Stimulated activated CD8-positive, alpha-beta memory T cell treated with anti-CD3 and anti-CD28 coated beads, Interleukin-15, amount 100 ng/mL, for 48 hours (primary cell): ENCODE results near the gene GK2.

Source experiments
- DNase-seq, 2 donors: peaks; one replicate each; pipeline ENCODE4 v3.0.0-alpha.2; 2020; ENCODE audit warnings: low read depth in 2 of 2

The GK2 gene

GRCh38 chr4:79408063-79408462, at the start of gene GK2:
GK2 (minus strand) TSS chr4:79408228; CDS start chr4:79408200, 28 bp downstream.
- DNase-seq = no peak

- DNase-seq = no peak
These were observed 47.2 kb upstream of the GK2 start for GRCh38 chr4:79455216-79455615.

DNA sequence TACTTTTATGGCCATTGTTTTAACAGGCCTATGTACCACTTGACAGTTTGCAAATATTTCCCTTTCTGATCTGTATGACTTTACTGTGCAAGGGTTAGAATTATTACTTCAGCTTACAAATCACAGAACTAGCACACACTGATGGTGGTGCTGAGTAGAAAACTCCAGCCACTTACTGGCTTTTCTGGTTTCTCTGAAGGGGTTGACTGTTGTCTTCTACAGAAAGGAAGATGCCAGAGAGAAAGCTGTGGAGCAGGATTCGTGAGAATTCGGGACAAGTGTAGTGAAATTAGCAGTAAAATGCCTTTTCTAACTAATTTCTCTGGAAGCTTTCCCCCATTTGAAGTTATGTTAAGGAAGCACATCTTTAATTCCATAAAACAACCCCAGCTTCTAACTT, 46.6 kb upstream of the GK2 start:
- DNase-seq = no peak

- DNase-seq = no peak
These were observed 42.0 kb upstream of the GK2 start for GRCh38 chr4:79450053-79450452.

DNA sequence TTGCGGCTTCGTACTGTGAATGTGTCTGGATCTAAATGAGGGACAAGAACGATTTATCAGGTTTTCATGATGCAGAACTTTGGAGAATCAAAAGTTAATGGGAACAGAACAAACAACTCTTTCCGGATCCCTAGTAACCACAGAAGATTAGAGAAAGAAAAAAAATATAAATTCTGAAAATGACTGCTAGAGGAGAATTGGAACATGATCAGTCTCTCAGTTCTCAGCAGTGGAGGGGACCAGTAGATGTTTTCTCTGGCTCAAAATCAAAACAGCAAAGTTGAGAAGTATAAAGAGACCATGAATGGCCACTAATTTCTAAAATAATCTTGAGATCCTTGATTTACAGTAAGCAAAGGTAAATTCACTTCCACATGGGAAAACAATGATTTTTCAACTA, 38.1 kb upstream of the GK2 start:
- DNase-seq = no peak

DNA sequence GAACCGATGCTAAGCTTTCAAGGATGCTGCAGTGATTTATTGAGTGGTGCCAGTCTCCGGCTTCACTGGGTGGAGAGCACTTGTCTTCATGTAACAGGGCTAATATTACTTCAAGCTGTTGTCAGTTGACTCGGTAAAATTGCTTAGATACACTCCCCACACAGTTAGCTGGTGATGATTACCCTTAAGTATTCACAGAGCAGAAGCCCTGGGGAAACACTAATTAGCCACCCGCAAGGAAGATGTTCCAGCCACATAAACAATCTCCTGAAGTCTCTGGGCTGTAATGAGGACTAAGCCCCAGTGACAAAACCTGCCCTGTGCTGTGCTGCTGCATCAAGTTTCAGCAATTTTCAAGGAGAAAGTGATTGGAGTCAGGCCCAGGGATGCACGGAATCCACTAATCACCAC, 37.3 kb upstream of the GK2 start:
- no peak for DNase-seq

- DNase-seq = no peak
These were observed 34.4 kb upstream of the GK2 start for GRCh38 chr4:79442422-79442821.

DNA sequence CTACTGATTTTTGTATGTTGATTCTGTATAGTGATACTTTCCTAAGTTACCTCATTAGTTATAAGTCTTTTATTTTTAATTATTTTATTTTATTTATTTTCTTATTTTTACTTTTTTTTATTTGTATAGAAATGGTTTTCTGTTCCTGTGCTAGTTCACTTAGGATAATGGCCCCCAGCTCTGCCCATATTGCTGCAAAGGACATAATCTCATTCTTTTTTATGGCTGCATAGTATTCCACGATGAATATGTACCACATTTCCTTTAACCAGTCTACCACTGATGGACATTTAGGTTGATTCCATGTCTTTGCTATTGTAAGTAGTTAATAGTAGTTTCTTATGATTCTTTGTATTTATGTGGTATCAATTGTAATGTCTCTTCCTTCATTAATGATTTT, 31.5 kb upstream of the GK2 start:
- DNase-seq = no peak

DNA sequence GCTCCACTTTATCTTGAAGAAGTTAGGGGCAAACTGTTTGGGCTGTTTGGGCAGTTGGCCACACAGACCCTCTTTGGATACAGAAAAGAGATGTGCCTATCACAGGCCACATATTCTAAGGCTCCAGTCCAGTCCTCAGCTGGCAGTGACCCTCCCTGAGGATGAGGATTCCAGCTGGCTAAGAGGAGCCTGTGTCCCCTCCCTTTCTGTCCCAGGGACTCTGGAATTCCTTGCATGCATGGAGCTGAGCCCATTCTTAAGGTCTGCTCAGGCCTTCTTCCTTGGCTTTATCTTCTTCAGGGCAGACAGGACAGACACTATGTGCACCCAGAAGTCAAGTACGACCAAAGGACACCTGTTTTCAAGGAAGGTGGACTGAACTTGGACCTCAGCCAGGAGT, 23.8 kb upstream of the GK2 start:
- DNase-seq = no peak

GRCh38 chr4:79429113-79429903, 21.3 kb upstream of the GK2 start:
- no peak for DNase-seq

DNA sequence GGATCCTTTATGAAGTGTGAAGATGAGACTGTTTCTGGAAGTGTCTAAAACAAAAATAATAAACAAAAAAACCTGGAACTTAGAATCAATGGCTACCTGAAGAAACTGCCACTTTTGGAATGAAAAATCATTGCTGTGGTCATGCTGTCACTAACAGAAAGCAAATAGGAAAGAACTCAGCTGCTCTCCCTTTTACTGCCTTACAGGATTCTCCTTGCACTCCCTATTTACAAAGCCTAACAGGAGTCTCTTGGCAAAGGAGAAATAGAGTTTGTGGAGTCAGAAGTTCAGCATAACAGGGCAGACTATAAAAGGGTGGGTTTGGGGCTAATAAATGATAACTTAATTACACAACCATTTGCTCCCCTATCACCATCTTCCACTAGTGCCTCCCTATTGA, 19.0 kb upstream of the GK2 start:
- no peak for DNase-seq

DNA sequence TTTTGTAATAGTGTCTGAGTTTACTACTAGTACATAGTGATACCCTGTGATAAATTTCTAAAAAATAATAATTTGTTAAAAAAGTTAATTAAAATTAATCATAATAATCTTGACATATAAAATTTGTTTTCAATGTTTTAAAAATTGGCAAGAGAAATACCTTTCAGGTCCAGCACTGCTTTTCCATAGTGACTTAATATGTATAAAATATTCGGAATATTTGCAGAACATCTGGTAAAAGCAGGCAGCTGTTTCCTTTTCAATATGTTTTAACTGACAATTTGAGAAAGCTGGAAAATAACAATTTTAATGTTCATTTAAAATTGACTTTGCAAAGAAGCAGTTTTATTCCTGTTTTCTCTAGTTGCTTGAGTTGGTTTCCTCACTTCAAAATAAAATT, 17.6 kb upstream of the GK2 start:
- DNase-seq = no peak

DNA sequence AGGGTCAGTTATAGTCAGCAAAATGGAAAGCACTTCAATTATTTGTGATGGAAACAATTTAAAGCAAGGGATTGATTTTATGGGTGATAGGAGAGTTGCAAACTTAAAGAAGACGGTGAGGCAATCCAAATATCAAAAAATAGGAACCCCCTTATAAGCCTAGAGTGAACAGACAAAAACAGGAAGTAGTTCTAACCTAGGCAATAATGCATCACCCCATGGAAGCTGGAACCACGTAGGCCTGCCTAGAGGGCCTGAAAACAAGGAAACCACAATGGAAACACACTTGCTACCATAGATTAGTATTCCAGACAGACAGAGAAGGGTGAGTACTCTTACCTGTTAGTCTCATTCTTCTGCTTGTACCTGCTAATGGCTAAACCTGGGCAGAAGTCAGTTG, 13.5 kb upstream of the GK2 start:
- DNase-seq = no peak

DNA sequence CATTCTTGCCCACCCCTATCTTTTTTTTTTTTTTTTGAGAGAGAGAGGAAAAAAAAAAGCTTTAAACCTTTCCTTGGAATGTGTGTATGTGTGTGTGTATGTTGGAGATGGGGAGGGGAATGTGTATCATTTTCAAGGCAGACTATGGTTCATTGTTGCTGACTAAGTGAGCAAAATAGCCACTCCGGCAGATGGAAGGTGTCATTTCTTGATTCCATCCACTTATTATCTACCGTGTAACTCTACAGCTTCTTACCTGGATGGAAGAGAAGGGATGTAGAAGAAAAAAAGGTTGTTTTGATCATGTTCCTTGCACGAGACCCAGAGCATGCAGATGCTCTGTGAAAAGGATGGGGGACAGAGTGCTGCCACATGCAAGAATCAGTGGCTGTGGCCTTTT, 5.9 kb upstream of the GK2 start:
- DNase-seq = no peak

DNA sequence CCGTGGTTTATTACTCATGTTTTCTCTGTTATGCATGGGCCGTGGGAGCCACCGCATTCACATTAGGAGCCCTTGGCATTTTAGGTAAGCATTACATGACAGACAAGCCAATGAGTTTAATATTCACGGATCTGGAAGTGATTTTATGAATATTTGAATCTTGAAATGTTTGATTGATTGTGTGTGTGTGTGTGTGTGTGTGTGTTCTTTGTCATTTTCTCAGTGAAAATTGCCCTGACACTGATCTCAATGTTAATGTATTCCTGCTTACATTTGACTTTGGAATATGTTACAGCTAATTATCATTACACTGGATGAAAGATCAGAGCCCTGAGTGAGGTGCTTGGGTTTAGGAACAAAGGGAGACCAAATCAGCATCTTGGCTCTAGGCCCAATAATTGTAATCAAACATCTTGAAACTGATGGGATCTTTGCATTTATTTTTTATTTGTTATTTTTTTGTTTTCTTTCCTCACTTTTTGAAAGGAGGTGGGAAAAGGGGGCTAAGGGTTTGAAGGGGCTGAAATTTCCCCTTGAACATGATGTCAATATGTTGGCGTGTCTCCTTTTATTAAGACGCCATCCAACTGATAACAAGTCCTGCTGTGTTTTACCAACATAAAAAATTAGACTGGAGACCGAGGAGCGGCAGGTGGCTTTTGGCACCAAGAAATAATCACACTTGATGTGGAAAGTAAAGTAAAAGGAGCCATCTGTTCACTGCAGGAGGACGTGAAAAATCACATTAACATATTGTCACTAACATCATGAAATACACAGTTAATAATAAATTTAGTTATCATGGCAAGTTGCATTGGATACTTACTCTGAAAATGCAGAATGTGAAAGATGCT, 5.2 kb upstream of the GK2 start:
- DNase-seq = no peak

DNA sequence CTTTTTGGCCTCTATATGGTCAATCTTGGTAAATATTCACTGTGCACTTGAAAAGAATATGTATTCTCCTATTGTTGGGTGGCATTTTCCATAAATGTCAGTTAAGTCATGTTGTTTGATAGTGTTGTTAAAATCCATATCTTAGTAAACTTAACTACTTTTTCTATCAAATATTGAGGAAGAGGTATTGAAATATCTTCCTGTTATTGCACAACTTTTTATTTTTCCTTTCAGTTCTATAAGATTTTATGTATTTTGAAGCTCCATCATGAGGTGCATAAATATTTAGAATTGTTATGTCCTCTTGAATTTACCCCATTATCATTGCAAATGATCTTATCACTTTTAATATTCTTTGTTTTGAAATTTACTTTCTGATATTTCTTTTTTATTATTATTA, 3.4 kb downstream of the GK2 start:
- no peak for DNase-seq

DNA sequence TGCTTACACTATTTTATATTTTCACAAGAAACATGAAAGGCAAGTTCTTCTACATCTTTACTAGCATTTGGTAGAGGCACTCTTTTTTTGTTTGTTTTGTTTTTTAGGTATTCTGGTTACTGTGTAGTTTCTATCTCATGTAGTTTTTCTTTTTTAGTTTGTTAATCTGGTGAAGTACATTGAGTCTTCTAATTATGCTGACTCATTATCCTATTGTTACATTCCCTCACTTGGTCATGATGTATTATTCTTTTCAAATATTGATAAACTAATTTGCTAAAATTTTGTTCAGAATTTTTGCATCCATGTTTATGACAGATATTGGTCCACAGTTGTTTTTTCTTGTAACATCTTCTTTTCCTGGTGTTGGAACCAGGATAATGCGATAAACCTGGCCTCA, 4.7 kb downstream of the GK2 start:
- no peak for DNase-seq

DNA sequence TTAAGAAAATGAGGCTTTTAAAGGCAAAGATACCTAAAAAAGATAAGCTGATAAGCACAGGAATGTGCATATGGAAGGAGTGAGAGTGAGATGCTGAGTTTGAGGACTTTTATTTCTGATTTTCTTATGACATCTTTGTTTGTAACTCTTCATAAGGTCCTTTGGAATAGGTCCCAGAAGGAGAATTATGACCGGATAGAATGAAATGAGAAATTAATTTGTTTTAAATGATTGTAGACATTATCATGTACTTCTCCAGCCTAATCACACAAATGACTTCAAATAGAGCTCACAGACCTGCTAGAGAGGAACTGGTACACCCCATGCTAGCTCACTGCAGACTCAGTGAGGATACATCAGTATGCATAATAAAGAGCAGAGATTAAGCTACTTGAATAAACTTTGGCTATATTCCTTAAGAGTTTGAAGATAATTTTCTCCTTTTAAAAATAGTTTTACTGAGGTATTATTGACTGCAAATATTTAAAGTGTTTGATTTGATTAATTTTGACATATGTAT, 5.6 kb downstream of the GK2 start:
- DNase-seq = no peak

DNA sequence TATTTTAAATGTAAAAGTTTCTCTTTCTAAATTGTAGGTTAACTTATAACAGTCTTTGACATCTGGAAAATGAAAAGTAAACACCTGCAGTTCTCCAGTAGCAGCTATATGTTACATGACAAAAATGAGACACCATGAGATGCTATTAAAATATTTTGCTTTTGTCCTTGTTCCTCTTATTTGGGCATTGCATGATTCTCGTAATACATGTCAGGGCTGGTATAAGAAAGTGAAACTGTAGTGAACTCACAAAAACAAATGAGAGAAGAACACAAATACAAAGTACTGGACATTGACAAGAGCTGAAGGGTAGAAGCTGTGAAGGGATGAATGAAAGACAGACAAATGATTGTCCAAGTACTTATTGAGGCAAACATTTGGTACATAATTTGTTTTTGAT, 9.0 kb downstream of the GK2 start:
- DNase-seq = no peak

DNA sequence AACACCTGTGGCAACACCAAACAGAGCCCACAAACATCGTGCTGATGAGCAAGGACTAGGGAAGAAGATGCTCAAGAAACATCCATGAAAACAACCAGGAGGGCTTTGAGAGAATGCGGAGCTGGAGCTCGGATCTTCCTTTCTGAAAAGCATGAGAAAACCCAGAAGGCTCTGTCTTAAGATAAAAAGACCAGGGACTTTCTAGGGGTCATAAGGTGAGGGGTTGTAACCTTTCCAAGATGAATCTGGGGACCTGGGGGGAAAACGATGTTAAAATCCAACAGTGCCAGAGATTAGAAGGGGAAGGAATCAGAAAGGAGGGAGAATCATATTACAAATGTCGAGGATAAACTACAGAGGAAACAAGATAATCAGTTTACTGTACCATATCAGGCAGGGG, 10.1 kb downstream of the GK2 start:
- DNase-seq = no peak

DNA sequence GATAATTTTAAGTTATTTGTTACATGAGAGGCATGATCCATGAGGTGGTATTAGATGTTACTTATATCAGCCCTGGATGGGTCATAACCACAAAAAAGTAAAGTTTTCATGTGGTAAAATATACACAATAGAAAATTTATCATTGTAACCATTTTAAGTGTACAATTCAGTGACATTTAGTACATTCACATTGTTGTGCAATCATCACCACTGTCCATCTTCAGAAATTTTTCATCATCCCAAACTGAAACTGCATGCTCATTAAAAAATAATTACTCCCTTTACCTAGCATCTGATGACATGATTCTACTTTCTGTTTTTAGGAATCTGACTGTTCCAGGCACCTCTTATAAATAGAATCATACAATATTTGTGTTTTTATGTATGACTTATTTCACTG, 11.2 kb downstream of the GK2 start:
- DNase-seq = no peak

GRCh38 chr4:79395841-79396240, 12.2 kb downstream of the GK2 start:
- DNase-seq = no peak

GRCh38 chr4:79390890-79391289, 17.1 kb downstream of the GK2 start:
- no peak for DNase-seq
